ENCODE results near the gene CABLES1. TPM values are rescaled to one million over a fixed set of nuclear protein-coding genes. Genes with fewer than 3 reads are reported as not detected.

The CABLES1 gene
- total RNA-seq, 4 donors from 2014 or later: 4.0 to 24.0 (median 10.2) TPM

DNA sequence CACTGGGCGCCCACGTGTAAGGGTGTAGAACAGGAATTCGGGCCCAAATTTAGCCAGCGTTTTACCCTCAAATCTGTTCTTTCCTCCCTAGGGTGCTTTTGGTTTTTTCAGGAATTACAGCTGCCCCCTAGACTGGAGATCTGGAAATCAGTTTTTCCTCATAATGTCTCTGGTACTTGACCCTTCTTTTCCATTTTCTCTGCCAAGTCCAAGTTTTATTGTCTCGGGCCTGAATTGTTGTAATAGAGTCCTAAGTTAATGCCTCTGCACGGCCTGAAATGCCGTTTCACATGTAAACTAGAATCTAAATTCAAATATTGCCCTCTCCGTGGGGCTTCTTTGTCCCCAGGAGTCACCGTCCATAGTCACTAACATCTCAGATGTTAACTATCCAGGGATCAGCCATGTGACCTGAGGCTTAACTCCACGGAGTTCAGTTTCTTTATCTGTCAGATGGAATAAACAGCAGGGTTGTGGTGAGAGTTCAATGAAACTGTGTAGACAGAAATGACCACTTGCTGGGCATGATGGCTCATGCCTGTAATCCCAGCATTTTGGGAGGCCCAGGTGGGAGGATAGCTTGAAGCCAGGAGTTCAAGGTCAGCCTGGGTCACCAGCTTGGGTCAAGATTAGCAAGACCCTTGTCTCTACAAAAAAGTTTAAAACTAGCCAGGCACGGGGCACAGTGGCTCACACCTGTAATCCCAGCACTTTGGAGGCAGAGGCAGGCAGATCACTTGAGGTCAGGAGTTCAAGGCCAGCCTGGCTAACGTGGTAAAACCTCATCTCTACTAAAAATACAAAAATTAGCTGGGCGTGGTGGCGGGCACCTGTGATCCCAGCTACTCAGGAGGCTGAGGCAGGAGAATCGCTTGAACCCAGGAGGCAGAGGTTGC is 12.7 kb upstream of the CABLES1 start:
- ATAC-seq: no peak
- Histone ChIP-seq H3K4me3 (no peak overlapping the region), H3K27me3 (no peaks in the 10 kb centered on the region), H3K9me3 (no peaks in the 10 kb centered on the region), H3K36me3 (no peaks in the 10 kb centered on the region), H3K27ac (no peak overlapping the region), H3K4me1 (no peaks in the 10 kb centered on the region)
- WGBS, 2 donors (ENCODE audit: low coverage in 1 of 2): 69 to 70% methylated on average over 6 to 12 of the region's 15 CpGs
- TF ChIP-seq POLR2A (IDR thresholded peaks at IDR 0.05) (no peak), EP300 (IDR thresholded peaks at IDR 0.05) (no peak), CTCF (IDR thresholded peaks at IDR 0.05) (no peak), POLR2AphosphoS5 (IDR thresholded peaks at IDR 0.05) (no peak)

DNA sequence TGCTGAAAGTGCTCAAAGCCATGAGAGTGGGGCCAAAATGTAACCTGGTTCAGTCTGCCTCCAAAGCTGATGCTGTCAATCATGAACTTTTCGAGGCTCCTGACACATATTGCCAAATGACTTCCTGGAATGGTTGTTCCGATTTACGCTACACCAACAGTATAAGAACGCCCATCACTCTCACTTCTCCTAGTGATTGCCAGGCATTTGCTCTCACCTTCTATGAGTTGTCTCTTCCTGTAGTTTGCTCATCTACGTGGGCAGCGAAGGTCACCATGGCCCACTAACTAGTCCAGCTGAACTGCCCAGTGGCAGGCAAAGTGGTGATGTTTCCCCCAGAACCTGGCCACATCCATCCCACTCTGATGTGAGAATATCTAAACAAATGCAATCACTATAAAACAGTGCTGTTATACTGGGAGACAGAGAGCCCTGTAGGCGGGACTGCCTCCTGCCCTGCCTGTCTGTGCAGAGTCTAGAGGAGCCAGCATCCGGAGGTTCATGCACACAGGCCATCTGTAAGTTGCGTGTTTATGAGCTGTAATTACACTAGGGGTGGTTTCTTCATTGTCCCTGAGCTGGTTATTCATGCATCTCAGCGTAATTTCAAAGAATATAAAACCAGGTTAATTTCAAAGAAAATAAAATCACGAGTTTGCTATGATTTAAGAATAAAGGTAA is 8.8 kb upstream of the CABLES1 start:
- Histone ChIP-seq H3K4me1 (no peaks in the 10 kb centered on the region), H3K27ac (no peak overlapping the region), H3K36me3 (no peaks in the 10 kb centered on the region), H3K4me3 (no peak overlapping the region), H3K9me3 (no peaks in the 10 kb centered on the region), H3K27me3 (no peaks in the 10 kb centered on the region)
- ATAC-seq: no peak
- TF ChIP-seq EP300 (IDR thresholded peaks at IDR 0.05) (no peak), POLR2AphosphoS5 (IDR thresholded peaks at IDR 0.05) (no peak), CTCF (IDR thresholded peaks at IDR 0.05) (no peak), POLR2A (IDR thresholded peaks at IDR 0.05) (no peak)
- WGBS, 2 donors (ENCODE audit: low coverage in 1 of 2): 77 to 89% methylated on average over 5 to 10 of the region's 11 CpGs

GRCh38 chr18:23127090-23127489 is 8.2 kb upstream of the CABLES1 start:
- no peaks in the 10 kb centered on the region for H3K36me3 ChIP-seq
- H3K27me3 ChIP-seq: no peaks in the 10 kb centered on the region
- H3K9me3 ChIP-seq: no peaks in the 10 kb centered on the region
- no peak for ATAC-seq
- no peak overlapping the region for H3K27ac ChIP-seq
- no peak overlapping the region for H3K4me3 ChIP-seq
- H3K4me1 ChIP-seq: no peaks in the 10 kb centered on the region
- TF ChIP-seq EP300 (IDR thresholded peaks at IDR 0.05): no peak
- no peak for TF ChIP-seq CTCF (IDR thresholded peaks at IDR 0.05)
- TF ChIP-seq POLR2AphosphoS5 (IDR thresholded peaks at IDR 0.05): no peak
- TF ChIP-seq POLR2A (IDR thresholded peaks at IDR 0.05): no peak
- 43 to 51% methylated on average over 6 of the region's 6 CpGs for WGBS, 2 donors (ENCODE audit: low coverage in 1 of 2)

DNA sequence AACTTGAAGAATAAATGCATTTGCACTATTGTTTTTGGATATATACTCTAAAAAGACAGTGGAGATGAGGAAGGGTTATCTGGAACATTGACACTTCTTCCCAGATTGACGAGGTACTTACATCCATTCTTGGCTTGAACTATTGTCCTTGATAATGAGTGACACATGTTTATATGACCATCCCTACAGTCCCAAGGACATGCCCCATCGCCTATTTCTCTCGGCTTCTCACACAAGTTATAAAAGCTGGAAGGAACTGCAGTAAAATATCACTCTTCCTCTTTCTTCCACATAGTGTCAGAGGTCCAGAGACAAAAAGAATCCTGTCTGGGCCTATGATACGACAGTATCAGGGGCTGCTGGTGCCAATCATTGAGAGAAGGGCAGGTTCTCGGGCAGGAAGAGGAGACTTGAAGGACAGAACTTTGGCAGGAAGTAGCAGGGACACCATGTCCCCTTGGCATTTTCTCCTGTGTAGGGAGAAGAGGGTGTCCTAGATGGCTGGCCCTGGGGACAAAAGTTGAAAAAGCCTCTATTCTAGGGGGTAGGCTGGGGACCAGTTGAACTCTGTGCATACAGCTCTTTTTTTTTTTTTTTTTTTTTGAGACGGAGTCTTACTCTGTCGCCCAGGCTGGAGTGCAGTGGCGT is 5.8 kb upstream of the CABLES1 start:
- WGBS, 2 donors (ENCODE audit: low coverage in 1 of 2): 72 to 83% methylated on average over 4 to 5 of the region's 8 CpGs

More for the DNA sequence above, 5.8 kb upstream of the CABLES1 start:
- peaks cover 0 to 9% (median 0%) of the 10 kb centered on the region in 3 donors for H3K4me1 ChIP-seq
- H3K27me3 ChIP-seq: no peaks in the 10 kb centered on the region
- no peaks in the 10 kb centered on the region for H3K36me3 ChIP-seq
- ATAC-seq: peak; percentile 8
- H3K27ac ChIP-seq: no peak overlapping the region
- TF ChIP-seq CTCF (IDR thresholded peaks at IDR 0.05): no peak
- no peaks in the 10 kb centered on the region for H3K9me3 ChIP-seq
- H3K4me3 ChIP-seq: no peak overlapping the region

All from gastroesophageal sphincter (tissue), 4 donors.